Epithelial cell of proximal tubule (primary cell): Measurements from ENCODE around the gene MYO1B. TPM values are rescaled to one million over a fixed set of nuclear protein-coding genes. Genes with fewer than 3 reads are reported as not detected.

Experiments
- DNase-seq: peaks from one replicate; pipeline ENCODE4 v3.0.0-alpha.2; 2011; ENCODE audit warnings: low read depth
- H3K4me3 ChIP-seq: 2 replicates; pipeline ENCODE4 v1.5.1; 2011; ENCODE audit warnings: low read depth, mild to moderate bottlenecking, low read length
- total RNA-seq: library from RNA; depleted of rRNA; stranded (reverse); fragments of >200 nt; gene quantifications from 2 replicates; pipeline ENCODE4 v1.2.3, GENCODE V29; 2015
- TF ChIP-seq, protein P1 (sequence below): conservative IDR thresholded peaks from 2 replicates; pipeline ENCODE4 v1.5.1; 2012; ENCODE audit warnings: low read depth, mild to moderate bottlenecking, low read length

The MYO1B gene
- total RNA-seq, 1 donor from 2014 or later: 69.6 TPM

DNA sequence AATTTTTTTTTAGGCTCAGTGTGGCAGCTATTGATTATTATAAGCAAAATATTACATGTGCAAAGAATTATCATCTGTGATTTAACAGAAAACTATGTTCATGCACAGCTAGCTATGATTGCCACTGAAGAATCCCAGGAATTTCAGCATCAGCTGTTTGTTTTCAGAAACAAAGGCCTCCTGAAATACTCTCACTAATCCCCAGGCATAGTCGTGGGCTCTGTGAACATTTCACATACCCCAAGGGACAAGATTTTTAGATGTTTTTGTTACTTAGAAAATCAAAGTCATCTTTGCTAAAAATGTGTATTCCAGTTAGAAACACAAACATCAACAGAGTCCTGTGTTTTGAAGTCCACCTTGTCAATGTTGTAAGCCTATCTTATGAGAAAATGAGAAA is 156.1 kb downstream of the MYO1B start:
- H3K4me3 ChIP-seq: no peak overlapping the region
- no peak for DNase-seq

DNA sequence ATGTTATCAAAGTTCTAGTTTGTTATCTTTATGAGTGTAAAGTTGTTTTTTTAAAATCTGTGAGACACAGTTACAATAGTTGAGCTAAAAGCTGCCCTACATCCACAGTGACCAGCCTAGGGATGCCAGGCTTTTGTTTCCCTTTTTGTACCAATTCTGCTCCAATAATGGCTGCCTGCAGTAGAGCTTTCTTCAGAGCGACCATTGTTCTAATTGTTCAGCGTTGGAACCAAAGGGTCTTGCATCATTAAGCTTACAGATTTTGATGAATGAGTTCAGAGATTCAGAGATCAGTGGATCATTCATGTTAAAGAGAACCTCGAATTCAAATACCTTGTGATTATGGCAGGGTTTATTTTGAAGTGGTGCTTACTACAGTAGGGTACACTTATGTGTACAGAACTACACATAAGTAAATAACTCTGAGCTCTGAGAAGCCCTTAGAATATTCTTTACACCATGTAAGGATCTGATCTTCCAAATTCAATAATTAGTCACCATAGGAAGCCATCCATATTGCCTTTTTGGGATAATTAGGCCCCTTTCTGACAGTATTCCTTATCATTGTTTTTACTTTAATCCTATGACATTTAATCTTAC is 157.9 kb downstream of the MYO1B start:
- TF ChIP-seq, protein P1, sequence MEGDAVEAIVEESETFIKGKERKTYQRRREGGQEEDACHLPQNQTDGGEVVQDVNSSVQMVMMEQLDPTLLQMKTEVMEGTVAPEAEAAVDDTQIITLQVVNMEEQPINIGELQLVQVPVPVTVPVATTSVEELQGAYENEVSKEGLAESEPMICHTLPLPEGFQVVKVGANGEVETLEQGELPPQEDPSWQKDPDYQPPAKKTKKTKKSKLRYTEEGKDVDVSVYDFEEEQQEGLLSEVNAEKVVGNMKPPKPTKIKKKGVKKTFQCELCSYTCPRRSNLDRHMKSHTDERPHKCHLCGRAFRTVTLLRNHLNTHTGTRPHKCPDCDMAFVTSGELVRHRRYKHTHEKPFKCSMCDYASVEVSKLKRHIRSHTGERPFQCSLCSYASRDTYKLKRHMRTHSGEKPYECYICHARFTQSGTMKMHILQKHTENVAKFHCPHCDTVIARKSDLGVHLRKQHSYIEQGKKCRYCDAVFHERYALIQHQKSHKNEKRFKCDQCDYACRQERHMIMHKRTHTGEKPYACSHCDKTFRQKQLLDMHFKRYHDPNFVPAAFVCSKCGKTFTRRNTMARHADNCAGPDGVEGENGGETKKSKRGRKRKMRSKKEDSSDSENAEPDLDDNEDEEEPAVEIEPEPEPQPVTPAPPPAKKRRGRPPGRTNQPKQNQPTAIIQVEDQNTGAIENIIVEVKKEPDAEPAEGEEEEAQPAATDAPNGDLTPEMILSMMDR: no peak
- no peak for DNase-seq
- H3K4me3 ChIP-seq: no peak overlapping the region

More for the DNA sequence above, 156.1 kb downstream of the MYO1B start:
- TF ChIP-seq, protein P1: no peak

DNA sequence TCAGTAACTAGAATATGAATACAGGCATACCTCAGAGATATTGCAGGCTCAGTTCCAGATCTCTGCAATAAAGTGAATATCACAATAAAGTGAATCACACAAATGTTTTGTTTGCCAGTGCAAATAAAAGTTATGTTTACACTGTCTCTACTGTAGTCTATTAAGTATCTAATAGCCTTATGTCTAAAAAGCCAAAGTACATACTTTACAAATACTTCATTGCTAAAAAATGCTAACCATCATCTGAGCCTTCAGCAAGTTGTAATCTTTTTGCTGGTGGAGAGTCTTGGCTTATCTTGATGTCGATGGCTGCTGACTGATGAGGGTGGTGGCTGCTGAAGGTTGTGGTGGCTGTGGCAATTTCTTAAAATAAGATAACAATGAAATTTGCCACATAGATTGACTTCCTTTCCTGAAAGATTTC is 159.4 kb downstream of the MYO1B start:
- H3K4me3 ChIP-seq: no peak overlapping the region
- no peak for DNase-seq
- TF ChIP-seq, protein P1: no peak

DNA sequence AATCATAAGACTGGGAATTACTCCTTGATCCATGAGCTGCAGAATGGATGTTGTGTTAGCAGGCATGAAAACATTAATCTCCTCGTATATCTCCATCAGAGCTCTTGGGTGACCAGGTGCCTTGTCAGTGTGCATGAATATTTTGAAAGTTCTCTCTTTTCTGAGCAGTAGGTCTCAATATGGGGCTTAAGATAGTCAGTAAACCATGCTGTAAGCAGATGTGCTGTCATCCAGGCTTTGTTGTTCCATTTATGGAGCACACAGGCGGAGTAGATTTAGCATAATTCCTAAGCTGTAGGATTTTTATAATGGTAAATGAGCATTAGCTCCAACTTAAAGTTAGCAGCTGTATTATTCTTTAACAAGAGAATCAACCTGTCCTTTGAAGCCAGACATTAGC is 160.3 kb downstream of the MYO1B start:
- TF ChIP-seq, protein P1: no peak
- no peak overlapping the region for H3K4me3 ChIP-seq

DNA sequence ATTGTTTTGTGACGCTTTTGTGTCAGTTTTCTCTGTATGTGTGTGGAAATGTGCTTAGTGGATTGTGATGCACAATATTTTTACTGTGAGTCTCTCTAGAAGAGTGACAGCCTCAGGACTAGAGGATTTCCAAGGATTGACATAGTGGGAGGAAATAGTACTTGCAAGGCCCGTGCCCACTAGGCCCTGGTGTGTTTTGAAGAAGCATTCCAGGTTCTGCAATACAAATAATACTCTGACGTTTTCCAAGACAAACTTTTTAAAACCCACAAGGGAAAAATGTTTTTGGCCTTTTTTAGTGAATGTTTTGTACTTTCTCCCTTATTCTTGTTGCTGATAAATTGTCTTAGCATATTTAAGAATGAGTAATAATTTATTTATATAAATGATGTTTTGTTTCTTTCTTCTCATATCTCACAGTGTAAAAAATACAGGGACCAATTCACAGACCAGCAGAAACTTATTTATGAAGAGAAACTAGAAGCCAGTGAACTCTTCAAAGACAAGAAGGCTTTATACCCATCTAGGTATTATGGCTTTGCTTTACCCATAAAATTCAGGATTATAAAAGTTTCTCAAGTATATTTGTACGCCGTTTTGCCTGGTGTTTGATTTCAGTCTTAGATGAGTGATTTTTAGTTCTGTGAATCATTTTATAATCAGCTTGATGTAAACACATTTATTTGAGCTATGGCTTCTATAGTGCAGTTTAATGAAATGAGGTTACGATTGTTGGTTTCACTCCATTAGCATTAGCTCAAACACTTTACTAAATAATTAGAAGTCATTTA is 165.6 kb downstream of the MYO1B start:
- no peak for DNase-seq
- TF ChIP-seq, protein P1: no peak
- no peak overlapping the region for H3K4me3 ChIP-seq

More for the DNA sequence above, 160.3 kb downstream of the MYO1B start:
- no peak for DNase-seq

DNA sequence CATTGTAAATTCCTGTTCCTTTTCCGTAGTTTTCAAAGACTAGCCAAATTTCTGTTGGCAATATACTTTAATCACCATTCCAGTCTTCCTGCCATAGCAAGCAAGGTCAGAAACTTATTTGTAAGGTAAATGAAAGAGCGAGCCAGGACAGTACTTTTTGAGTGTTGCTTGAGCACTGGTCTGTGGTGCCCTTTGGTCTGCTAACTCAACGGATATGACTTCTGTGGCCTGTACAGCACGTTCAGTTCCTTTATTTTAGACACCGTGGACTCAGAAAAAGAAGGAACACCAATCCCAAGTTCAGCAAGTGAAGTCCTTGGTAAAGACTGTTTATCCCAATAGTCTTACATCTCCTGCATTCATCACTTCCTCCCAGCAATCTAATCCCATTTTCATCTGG is 166.3 kb downstream of the MYO1B start:
- H3K4me3 ChIP-seq: no peak overlapping the region
- TF ChIP-seq, protein P1: no peak
- no peak for DNase-seq
